Esophagus (tissue), 2 donors: ENCODE data around the gene MAL. TPM values are rescaled to one million over a fixed set of nuclear protein-coding genes. Genes with fewer than 3 reads are reported as not detected.

ENCODE experiments used
- H3K27ac ChIP-seq, 2 donors: one replicate each; pipeline ENCODE4 v1.5.1; 2013; ENCODE audit warnings: low read depth in 2 of 2, mild to moderate bottlenecking in 2 of 2, inconsistent platforms in 1 of 2, low read length in 1 of 2, moderate library complexity in 1 of 2
- H3K27me3 ChIP-seq, 2 donors: one replicate each; pipeline ENCODE4 v1.6.1; 2013; ENCODE audit warnings: low read length in 2 of 2, control low read depth in 1 of 2, mild to moderate bottlenecking in 1 of 2; ENCODE audit not compliant: insufficient read depth in 2 of 2, control insufficient read depth in 1 of 2
- H3K36me3 ChIP-seq, 2 donors: one replicate each; pipeline ENCODE4 v1.6.1; 2013; ENCODE audit warnings: low read length in 1 of 2; ENCODE audit not compliant: control insufficient read depth in 2 of 2, insufficient read depth in 2 of 2
- H3K4me1 ChIP-seq, 2 donors: one replicate each; pipeline ENCODE4 v1.6.1; 2013; ENCODE audit warnings: low read length in 1 of 2; ENCODE audit not compliant: control insufficient read depth in 2 of 2, insufficient read depth in 2 of 2
- H3K4me3 ChIP-seq, 2 donors: one replicate each; pipeline ENCODE4 v1.5.1; 2013; ENCODE audit warnings: low read length in 2 of 2, mild to moderate bottlenecking in 2 of 2, low read depth in 1 of 2, moderate library complexity in 1 of 2
- H3K9me3 ChIP-seq, 2 donors: one replicate each; pipeline ENCODE4 v1.6.1; 2013; ENCODE audit warnings: mild to moderate bottlenecking in 2 of 2, low read depth in 1 of 2, low read length in 1 of 2, moderate library complexity in 1 of 2; ENCODE audit not compliant: control insufficient read depth in 2 of 2, insufficient read depth in 1 of 2
- WGBS, 2 donors: extraction: QIAGEN DNeasy Blood & Tissue Kit; methylation state at CpG; one replicate each; pipeline ENCODE4 v1.1.7; 2013; 5-methylcytosine and 5-hydroxymethylcytosine counted together
- polyA plus RNA-seq, 2 donors: library from polyadenylated mRNA; stranded (reverse); fragments of 200-250 nt; gene quantifications; one replicate each; pipeline ENCODE4 v1.2.3, GENCODE V29; 2013
- donor health status: healthy with polysubstance abuse.
- donor health status: Bipolar disorder and iron deficiency.

MAL gene
- polyA plus RNA-seq = 1,000 to 10,000 TPM; 1,481 to 3,581 TPM

- peak within 1 kb of the TSS; percentile 55 to 65 for H3K4me3 ChIP-seq
- 1 to 2% methylated on average over 75 to 81 of the region's 81 CpGs for WGBS, 2 donors
- peaks cover 0 to 2% of the 10 kb centered on the region in 2 donors for H3K36me3 ChIP-seq
- peak within 1 kb of the TSS; percentile 64 to 83 for H3K27ac ChIP-seq
- H3K4me1 ChIP-seq = peaks cover 0 to 13% of the 10 kb centered on the region in 2 donors
- H3K9me3 ChIP-seq = no peaks in the 10 kb centered on the region
- no peaks in the 10 kb centered on the region for H3K27me3 ChIP-seq
Measured at GRCh38 chr2:95025406-95026319, at the start of gene MAL. TSS of gene MAL (plus strand) at chr2:95025708. CDS start at chr2:95025793, 85 bp downstream.

- no peaks in the 10 kb centered on the region for H3K36me3 ChIP-seq
- H3K9me3 ChIP-seq = peaks cover 0 to 2% of the 10 kb centered on the region in 2 donors
- H3K27me3 ChIP-seq = peaks cover 0 to 3% of the 10 kb centered on the region in 2 donors
- 78 to 82% methylated on average over 4 of the region's 4 CpGs for WGBS, 2 donors
- peaks cover 0 to 3% of the 10 kb centered on the region in 2 donors for H3K4me1 ChIP-seq
- no peak overlapping the region for H3K4me3 ChIP-seq
- no peak overlapping the region for H3K27ac ChIP-seq
Measured at GRCh38 chr2:94977826-94978225, 47.7 kb upstream of the MAL start.

- H3K27ac ChIP-seq = no peak overlapping the region
- no peaks in the 10 kb centered on the region for H3K36me3 ChIP-seq
- peaks cover 0 to 2% of the 10 kb centered on the region in 2 donors for H3K9me3 ChIP-seq
- H3K4me1 ChIP-seq = peaks cover 0 to 3% of the 10 kb centered on the region in 2 donors
- H3K27me3 ChIP-seq = peaks cover 0 to 3% of the 10 kb centered on the region in 2 donors
- H3K4me3 ChIP-seq = no peak overlapping the region
- 76 to 87% methylated on average over 3 of the region's 3 CpGs for whole genome bisulfite sequencing, 2 donors
Measured at GRCh38 chr2:94978917-94979316, 46.6 kb upstream of the MAL start.

DNA sequence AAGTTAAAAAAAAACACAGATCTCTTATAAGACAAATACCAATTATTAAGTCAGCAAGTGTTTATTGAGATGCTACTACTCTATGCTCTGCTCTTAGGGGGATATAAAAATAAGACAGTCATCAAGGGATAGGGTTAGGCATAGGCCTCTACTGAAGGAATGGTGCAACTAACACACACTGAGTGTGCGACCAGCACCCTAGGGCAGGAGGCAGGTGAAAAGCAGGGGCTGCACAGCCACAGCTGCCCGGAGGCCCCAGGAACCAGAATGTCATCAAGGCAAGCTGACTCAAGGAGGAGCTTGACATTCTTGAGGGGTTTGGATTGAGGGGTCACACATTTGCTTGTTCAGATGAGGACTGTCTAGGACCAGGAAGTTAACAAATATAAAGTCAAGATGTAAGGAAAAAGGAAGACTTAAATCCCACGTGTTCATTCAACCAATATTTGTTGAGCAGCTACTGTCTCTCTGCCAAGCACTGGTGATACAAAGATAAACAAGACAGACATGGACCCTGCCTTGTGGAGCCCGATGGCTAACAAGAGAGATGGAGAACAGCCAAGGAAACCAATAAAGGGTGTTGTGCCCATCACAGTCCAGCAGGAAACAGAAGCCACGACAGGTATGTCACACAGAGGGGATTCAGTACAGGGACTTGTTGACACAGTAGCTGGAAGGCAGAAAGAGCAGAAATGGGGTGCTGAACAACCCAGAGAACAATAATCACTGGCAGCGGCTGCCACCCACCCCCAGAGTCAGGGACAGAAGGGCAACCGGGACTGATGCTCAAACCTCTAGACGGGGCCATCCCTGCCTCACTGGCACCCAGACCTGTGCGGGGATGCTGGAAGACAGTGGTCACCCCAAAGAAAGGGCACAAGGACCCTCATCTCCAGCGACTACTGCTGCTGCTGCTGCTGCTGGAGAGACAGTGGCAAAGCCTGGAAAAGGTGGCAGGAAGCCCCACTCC, 45.8 kb upstream of the MAL start:
- no peak overlapping the region for H3K4me3 ChIP-seq
- H3K27me3 ChIP-seq = peaks cover 0 to 3% of the 10 kb centered on the region in 2 donors
- H3K36me3 ChIP-seq = no peaks in the 10 kb centered on the region
- H3K9me3 ChIP-seq = peaks cover 0 to 2% of the 10 kb centered on the region in 2 donors
- H3K4me1 ChIP-seq = peaks cover 0 to 3% of the 10 kb centered on the region in 2 donors
- no peak overlapping the region for H3K27ac ChIP-seq
- WGBS, 2 donors = 79 to 80% methylated on average over 10 of the region's 10 CpGs

- whole genome bisulfite sequencing, 2 donors = 85 to 90% methylated on average over 15 of the region's 15 CpGs
- no peak overlapping the region for H3K27ac ChIP-seq
Measured at GRCh38 chr2:94980406-94980805, 45.1 kb upstream of the MAL start.

DNA sequence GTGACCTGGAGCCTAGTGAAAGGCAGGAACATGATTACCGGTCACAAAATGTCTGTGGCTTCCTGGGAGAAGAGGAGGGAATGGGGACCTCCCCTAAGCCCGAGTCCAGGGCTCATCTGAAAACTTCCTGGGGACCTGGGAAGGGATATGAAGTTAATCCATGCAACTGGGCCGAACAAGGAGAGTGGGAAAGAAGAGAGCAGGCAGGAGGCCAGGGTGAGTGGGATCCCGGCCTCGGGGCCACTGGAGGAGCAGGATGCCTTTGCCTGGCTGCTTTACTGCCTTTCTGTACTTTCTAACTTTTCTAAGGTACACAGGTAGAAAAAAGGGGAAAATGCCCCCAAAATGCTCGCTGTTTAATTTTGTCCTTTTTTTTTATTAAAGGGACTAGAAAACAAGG, 43.4 kb upstream of the MAL start:
- H3K4me1 ChIP-seq = peaks cover 0 to 6% of the 10 kb centered on the region in 2 donors
- no peak overlapping the region for H3K27ac ChIP-seq
- peaks cover 0 to 2% of the 10 kb centered on the region in 2 donors for H3K9me3 ChIP-seq
- no peak overlapping the region for H3K4me3 ChIP-seq
- H3K27me3 ChIP-seq = no peaks in the 10 kb centered on the region
- WGBS, 2 donors = 62 to 66% methylated on average over 6 of the region's 6 CpGs
- H3K36me3 ChIP-seq = no peaks in the 10 kb centered on the region

More at GRCh38 chr2:94980406-94980805, 45.1 kb upstream of the MAL start:
- peaks cover 0 to 6% of the 10 kb centered on the region in 2 donors for H3K4me1 ChIP-seq
- H3K9me3 ChIP-seq = peaks cover 0 to 2% of the 10 kb centered on the region in 2 donors
- H3K27me3 ChIP-seq = no peaks in the 10 kb centered on the region
- no peak overlapping the region for H3K4me3 ChIP-seq
- no peaks in the 10 kb centered on the region for H3K36me3 ChIP-seq

DNA sequence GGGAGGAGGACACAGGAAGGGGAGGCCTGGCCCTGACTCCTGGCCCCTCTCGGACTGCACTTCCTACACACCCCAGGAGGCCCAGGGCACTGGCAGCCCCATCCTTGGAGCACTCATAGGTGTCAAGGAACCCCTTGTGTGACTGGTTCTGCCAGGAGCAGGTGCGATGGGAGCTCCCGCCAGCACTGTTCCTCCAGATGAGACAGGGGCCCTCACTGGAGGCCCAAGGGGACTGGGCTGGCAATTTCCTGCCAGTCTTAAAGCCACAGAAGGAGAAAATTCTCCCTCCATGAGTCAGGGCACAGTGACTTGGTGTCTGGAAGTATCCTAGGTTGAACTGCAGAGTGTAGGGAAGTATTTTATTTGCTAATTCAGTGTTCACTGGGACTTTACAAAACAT, 42.8 kb upstream of the MAL start:
- H3K27me3 ChIP-seq = no peaks in the 10 kb centered on the region
- peaks cover 0 to 2% of the 10 kb centered on the region in 2 donors for H3K9me3 ChIP-seq
- H3K4me1 ChIP-seq = peaks cover 0 to 6% of the 10 kb centered on the region in 2 donors
- H3K4me3 ChIP-seq = no peak overlapping the region
- H3K27ac ChIP-seq = peak overlapping the region; percentile 21 to 59
- H3K36me3 ChIP-seq = no peaks in the 10 kb centered on the region
- WGBS, 2 donors = 29 to 31% methylated on average over 3 of the region's 3 CpGs

GRCh38 chr2:94984964-94985575, 40.4 kb upstream of the MAL start:
- H3K4me3 ChIP-seq = no peak overlapping the region
- H3K36me3 ChIP-seq = no peaks in the 10 kb centered on the region
- peak overlapping the region; percentile 87 to 94 for H3K27ac ChIP-seq
- H3K27me3 ChIP-seq = no peaks in the 10 kb centered on the region
- peaks cover 0 to 6% of the 10 kb centered on the region in 2 donors for H3K4me1 ChIP-seq
- H3K9me3 ChIP-seq = peaks cover 0 to 2% of the 10 kb centered on the region in 2 donors
- WGBS, 2 donors = 31 to 44% methylated on average over 9 of the region's 9 CpGs

DNA sequence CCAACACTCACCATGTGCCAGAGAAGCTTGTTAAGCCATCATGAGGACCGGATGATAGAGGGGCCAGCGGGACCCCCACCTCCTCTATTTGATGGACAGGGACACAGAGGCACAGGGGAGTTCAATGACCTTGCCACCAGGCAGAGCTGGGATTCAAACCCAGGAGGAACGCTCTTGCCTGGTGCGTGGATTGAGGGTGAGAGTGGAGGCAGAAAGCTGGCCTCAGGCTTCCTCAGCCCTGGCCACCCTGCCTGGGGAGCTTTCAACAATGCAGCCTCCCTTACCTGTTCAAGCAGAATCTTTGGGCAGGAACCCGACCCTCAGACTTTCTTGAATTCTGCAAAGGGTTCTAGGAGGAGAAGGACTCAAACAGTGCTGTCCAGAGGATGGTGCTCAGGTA, 39.9 kb upstream of the MAL start:
- Histone ChIP-seq H3K9me3 (peaks cover 0 to 2% of the 10 kb centered on the region in 2 donors), H3K27me3 (no peaks in the 10 kb centered on the region), H3K4me1 (peaks cover 0 to 6% of the 10 kb centered on the region in 2 donors), H3K27ac (peak overlapping the region; percentile 87 to 94), H3K4me3 (no peak overlapping the region), H3K36me3 (no peaks in the 10 kb centered on the region)
- 75 to 78% methylated on average over 5 of the region's 5 CpGs for WGBS, 2 donors
